ENCODE measurements around the gene SEMA3F. TPM values are rescaled to one million over a fixed set of nuclear protein-coding genes. Genes with fewer than 3 reads are reported as not detected.

SEMA3F gene
- total and polyA plus RNA-seq, 2 donors (not counting 3 experiments of a cell fraction or from before 2014, with no cell fraction given), result 65.8 to 99.1 TPM

DNA sequence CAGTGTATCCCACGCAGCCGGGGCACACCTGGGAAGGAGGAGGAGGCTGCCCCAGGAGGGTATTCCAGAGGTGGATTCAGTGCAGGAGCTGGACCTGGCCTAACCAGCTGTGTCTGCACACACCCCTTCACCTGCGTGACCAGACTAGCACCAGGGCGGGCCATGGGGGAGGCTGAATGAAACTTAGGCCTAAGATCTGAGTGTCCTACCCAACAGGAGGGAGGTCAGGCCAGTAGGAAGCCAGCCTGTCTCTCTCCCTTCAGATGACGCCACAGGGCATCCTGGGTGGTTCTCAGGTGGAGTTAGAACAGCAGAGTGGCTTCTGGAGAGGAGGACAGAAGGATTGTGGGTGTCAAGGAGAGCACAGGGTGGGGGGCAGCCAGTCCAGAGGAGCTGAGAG lies 3.4 kb upstream of the SEMA3F start:
- Histone ChIP-seq H3K27me3 (ENCODE audit: control insufficient read depth in 2 of 2, insufficient read depth in 2 of 2, low read length in 2 of 2) (no peaks in the 10 kb centered on the region), H3K9me1 (replicated peaks; ENCODE audit: control insufficient read depth, extremely low read depth, insufficient read depth, low read length) (no peaks in the 10 kb centered on the region), H3K9me3 (replicated peaks; ENCODE audit: control insufficient read depth, insufficient read depth, low read length) (no peaks in the 10 kb centered on the region), H3K27ac (ENCODE audit: insufficient read depth, low read depth, low read length) (no peak overlapping the region), H3K79me2 (ENCODE audit: control insufficient read depth, insufficient read depth, low read length) (peaks cover 14% of the 10 kb centered on the region), H3K4me1 (ENCODE audit: control insufficient read depth, extremely low read depth, insufficient read depth, low read length) (peaks cover 19% of the 10 kb centered on the region), H3K4me2 (ENCODE audit: insufficient read depth, low read length) (no peak overlapping the region), H2AFZ (ENCODE audit: low read depth, low read length) (no peak overlapping the region), H4K20me1 (replicated peaks; ENCODE audit: control insufficient read depth, extremely low read depth, insufficient read depth, low read length) (no peaks in the 10 kb centered on the region), H3K36me3 (ENCODE audit: control insufficient read depth in 2 of 2, extremely low read depth in 1 of 2, insufficient read depth in 2 of 2, low read length in 2 of 2) (no peaks in the 10 kb centered on the region), H3K4me3 (replicated peaks in 1 of 3; ENCODE audit: insufficient read depth in 1 of 3, low read depth in 1 of 3, low read length in 3 of 3) (no peak overlapping the region), H3K9ac (replicated peaks; ENCODE audit: extremely low read depth, insufficient read depth, low read length) (no peak overlapping the region)
- ChIA-PET POLR2A (no interaction called here), CTCF (interaction anchor here (1.2 to 3.8 kb wide), 4 partner anchors 28 to 41 kb away, joined by 3 to 40 read pairs (median 7); no protein-coding TSS in a partner anchor)
- dilution Hi-C loops (cut with MboI; ENCODE audit: extremely low pct_ligation_motif_present, low sequenced_read_pairs) (no loop called here), intact Hi-C loops (cut with micrococcal nuclease) (no loop called here)
- DNase-seq (ENCODE audit: low read depth, low spot score) (no peak), FAIRE-seq (no peak)
- TF ChIP-seq EZH2 (IDR thresholded peaks at IDR 0.05; ENCODE audit: borderline replicate concordance, low read depth, low read length, severe bottlenecking) (no peak), JUN (IDR thresholded peaks at IDR 0.05; ENCODE audit: borderline replicate concordance, insufficient read depth, insufficient read length, low read depth) (no peak), POLR2A (IDR thresholded peaks at IDR 0.05; ENCODE audit: low read depth, low read length) (no peak), FOS (IDR thresholded peaks at IDR 0.05; ENCODE audit: borderline replicate concordance, insufficient read depth, low read length) (no peak)
- TF ChIP-seq, protein P1, sequence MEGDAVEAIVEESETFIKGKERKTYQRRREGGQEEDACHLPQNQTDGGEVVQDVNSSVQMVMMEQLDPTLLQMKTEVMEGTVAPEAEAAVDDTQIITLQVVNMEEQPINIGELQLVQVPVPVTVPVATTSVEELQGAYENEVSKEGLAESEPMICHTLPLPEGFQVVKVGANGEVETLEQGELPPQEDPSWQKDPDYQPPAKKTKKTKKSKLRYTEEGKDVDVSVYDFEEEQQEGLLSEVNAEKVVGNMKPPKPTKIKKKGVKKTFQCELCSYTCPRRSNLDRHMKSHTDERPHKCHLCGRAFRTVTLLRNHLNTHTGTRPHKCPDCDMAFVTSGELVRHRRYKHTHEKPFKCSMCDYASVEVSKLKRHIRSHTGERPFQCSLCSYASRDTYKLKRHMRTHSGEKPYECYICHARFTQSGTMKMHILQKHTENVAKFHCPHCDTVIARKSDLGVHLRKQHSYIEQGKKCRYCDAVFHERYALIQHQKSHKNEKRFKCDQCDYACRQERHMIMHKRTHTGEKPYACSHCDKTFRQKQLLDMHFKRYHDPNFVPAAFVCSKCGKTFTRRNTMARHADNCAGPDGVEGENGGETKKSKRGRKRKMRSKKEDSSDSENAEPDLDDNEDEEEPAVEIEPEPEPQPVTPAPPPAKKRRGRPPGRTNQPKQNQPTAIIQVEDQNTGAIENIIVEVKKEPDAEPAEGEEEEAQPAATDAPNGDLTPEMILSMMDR (IDR thresholded peaks at IDR 0.05; ENCODE audit: extremely low read depth in 1 of 2, insufficient read depth in 1 of 2, low read depth in 1 of 2, low read length in 2 of 2), result no peak
- no TSS peak for BruUV-seq (replicated peaks)

All from endothelial cell of umbilical vein (primary cell).